MM.1S (cell line): ENCODE data around the gene GYG2.
"Not testable (repeated sequence)": the region's sequence is repeated elsewhere in the genome, so short reads cannot be mapped to it uniquely, and the experiment has no call there.

Experiments
- DNase-seq: peaks from one replicate; pipeline ENCODE4 v3.0.0-alpha.2; 2015
- H2AFZ ChIP-seq: fragments of 300-600 bp; sonication (generic); 2 replicates; pipeline ENCODE4 v1.6.0; 2016; ENCODE audit warnings: antibody characterized with exemption, low read length
- H3F3A ChIP-seq: fragments of 300-600 bp; sonication (generic); 2 replicates; pipeline ENCODE4 v1.6.1; 2016; ENCODE audit warnings: mild to moderate bottlenecking, antibody characterized with exemption, low read length, moderate library complexity, mixed read lengths; ENCODE audit not compliant: insufficient read depth
- H3K27ac ChIP-seq: fragments of 300-600 bp; sonication (generic); 2 replicates; pipeline ENCODE4 v1.5.1; 2016; ENCODE audit warnings: mild to moderate bottlenecking, low read length
- H3K27me3 ChIP-seq: fragments of 300-600 bp; sonication (generic); replicated peaks from 2 replicates; pipeline ENCODE4 v1.6.0; 2016; ENCODE audit warnings: low read length; ENCODE audit not compliant: insufficient read depth
- H3K36me3 ChIP-seq: fragments of 300-600 bp; sonication (generic); replicated peaks from 2 replicates; pipeline ENCODE4 v1.6.1; 2016; ENCODE audit warnings: mild to moderate bottlenecking, low read length, mixed read lengths; ENCODE audit not compliant: insufficient read depth
- H3K4me1 ChIP-seq: fragments of 300-600 bp; sonication (generic); 2 replicates; pipeline ENCODE4 v1.6.1; 2016; ENCODE audit warnings: low read length, mixed read lengths
- H3K4me2 ChIP-seq: fragments of 300-600 bp; sonication (generic); 2 replicates; pipeline ENCODE4 v1.6.0; 2016; ENCODE audit warnings: low read depth, low read length
- H3K4me3 ChIP-seq: fragments of 300-600 bp; sonication (generic); 2 replicates; pipeline ENCODE4 v1.5.1; 2016; ENCODE audit warnings: low read length, mixed read lengths
- H3K79me2 ChIP-seq: fragments of 300-600 bp; sonication (generic); 2 replicates; pipeline ENCODE4 v1.6.1; 2016; ENCODE audit warnings: mixed run types, low read length, mixed read lengths
- H3K9ac ChIP-seq: fragments of 300-600 bp; sonication (generic); 2 replicates; pipeline ENCODE4 v1.6.1; 2016; ENCODE audit warnings: low read length, mixed read lengths
- H3K9me2 ChIP-seq: fragments of 300-600 bp; sonication (generic); replicated peaks from 2 replicates; pipeline ENCODE4 v1.6.1; 2016; ENCODE audit warnings: mild to moderate bottlenecking, low read length, mixed read lengths; ENCODE audit not compliant: insufficient read depth
- H3K9me3 ChIP-seq: fragments of 300-600 bp; sonication (generic); replicated peaks from 2 replicates; pipeline ENCODE4 v1.6.1; 2016; ENCODE audit warnings: mild to moderate bottlenecking, low read length, mixed read lengths; ENCODE audit not compliant: insufficient read depth
- H4K20me1 ChIP-seq: fragments of 300-600 bp; sonication (generic); 2 replicates; pipeline ENCODE4 v1.6.1; 2016; ENCODE audit warnings: mild to moderate bottlenecking, low read length, moderate library complexity, mixed read lengths; ENCODE audit not compliant: insufficient read depth
- EZH2 ChIP-seq: fragments of 300-600 bp; sonication (generic); optimal IDR thresholded peaks from 2 replicates; pipeline ENCODE3; 2017; ENCODE audit warnings: low read depth, mild to moderate bottlenecking, antibody characterized with exemption, low read length, mixed read lengths
- EZH2phosphoT487 ChIP-seq: fragments of 300-600 bp; sonication (generic); IDR thresholded peaks from 2 replicates; pipeline ENCODE4 v1.6.1; 2018; ENCODE audit warnings: antibody characterized with exemption, low read length
- TF ChIP-seq, protein P1 (sequence below): fragments of 300-600 bp; sonication (generic); IDR thresholded peaks from 2 replicates; pipeline ENCODE4 v1.5.1; 2016; ENCODE audit warnings: antibody characterized with exemption, low read length, mixed read lengths

Gene GYG2

DNA sequence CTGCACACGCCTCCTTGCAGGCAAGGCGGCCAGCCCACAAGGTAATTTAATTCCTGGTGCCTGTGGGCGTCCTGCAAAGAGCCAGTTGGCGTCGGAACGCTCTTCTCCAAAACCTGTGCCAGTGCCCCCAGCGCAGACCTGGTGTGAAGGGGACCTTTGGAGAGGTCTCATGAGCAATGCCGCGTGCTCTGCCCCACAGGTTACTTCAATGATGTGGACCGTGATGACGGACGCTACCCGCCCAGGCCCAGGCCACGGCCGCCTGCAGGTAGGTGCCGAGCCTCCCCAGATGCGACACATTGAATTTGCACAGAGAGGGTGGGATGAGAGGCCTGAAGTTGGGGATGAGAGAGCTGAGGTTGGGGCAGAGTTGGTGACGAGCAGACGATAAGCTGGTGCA lies 34.4 kb upstream of the GYG2 start:
- no peak overlapping the region for H3K4me2 ChIP-seq
- no peak overlapping the region for H3K4me3 ChIP-seq
- no peaks in the 10 kb centered on the region for H3K36me3 ChIP-seq
- H2AFZ ChIP-seq = no peak overlapping the region
- no peak for DNase-seq
- H3K9ac ChIP-seq = no peak overlapping the region
- H3F3A ChIP-seq = no peaks in the 10 kb centered on the region
- H3K4me1 ChIP-seq = no peaks in the 10 kb centered on the region
- no peaks in the 10 kb centered on the region for H3K79me2 ChIP-seq
- TF ChIP-seq EZH2phosphoT487 = no peak
- H3K9me2 ChIP-seq = no peaks in the 10 kb centered on the region
- H3K9me3 ChIP-seq = no peaks in the 10 kb centered on the region
- no peaks in the 10 kb centered on the region for H4K20me1 ChIP-seq
- H3K27me3 ChIP-seq = no peaks in the 10 kb centered on the region
- no peak overlapping the region for H3K27ac ChIP-seq

- not testable (repeated sequence) for H3K27me3 ChIP-seq, H3K9me3 ChIP-seq, H3K9me2 ChIP-seq, H3K4me3 ChIP-seq, H3K9ac ChIP-seq, H3K79me2 ChIP-seq, H3F3A ChIP-seq, H3K4me2 ChIP-seq, H3K27ac ChIP-seq, DNase-seq, H4K20me1 ChIP-seq, H3K4me1 ChIP-seq, H3K36me3 ChIP-seq, H2AFZ ChIP-seq
Measured at GRCh38 chrX:2796808-2797207, 31.9 kb upstream of the GYG2 start.

- H3K27me3 ChIP-seq = no peaks in the 10 kb centered on the region
- H3K4me1 ChIP-seq = no peaks in the 10 kb centered on the region
- no peak overlapping the region for H3K4me2 ChIP-seq
- no peak overlapping the region for H2AFZ ChIP-seq
- no peak for TF ChIP-seq EZH2phosphoT487
- TF ChIP-seq EZH2 = no peak
- TF ChIP-seq, protein P1, sequence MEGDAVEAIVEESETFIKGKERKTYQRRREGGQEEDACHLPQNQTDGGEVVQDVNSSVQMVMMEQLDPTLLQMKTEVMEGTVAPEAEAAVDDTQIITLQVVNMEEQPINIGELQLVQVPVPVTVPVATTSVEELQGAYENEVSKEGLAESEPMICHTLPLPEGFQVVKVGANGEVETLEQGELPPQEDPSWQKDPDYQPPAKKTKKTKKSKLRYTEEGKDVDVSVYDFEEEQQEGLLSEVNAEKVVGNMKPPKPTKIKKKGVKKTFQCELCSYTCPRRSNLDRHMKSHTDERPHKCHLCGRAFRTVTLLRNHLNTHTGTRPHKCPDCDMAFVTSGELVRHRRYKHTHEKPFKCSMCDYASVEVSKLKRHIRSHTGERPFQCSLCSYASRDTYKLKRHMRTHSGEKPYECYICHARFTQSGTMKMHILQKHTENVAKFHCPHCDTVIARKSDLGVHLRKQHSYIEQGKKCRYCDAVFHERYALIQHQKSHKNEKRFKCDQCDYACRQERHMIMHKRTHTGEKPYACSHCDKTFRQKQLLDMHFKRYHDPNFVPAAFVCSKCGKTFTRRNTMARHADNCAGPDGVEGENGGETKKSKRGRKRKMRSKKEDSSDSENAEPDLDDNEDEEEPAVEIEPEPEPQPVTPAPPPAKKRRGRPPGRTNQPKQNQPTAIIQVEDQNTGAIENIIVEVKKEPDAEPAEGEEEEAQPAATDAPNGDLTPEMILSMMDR = no peak
- no peaks in the 10 kb centered on the region for H3F3A ChIP-seq
- no peaks in the 10 kb centered on the region for H3K79me2 ChIP-seq
- no peak for DNase-seq
- no peaks in the 10 kb centered on the region for H3K9me3 ChIP-seq
- H3K9me2 ChIP-seq = no peaks in the 10 kb centered on the region
- H4K20me1 ChIP-seq = no peaks in the 10 kb centered on the region
- no peak overlapping the region for H3K27ac ChIP-seq
- no peaks in the 10 kb centered on the region for H3K36me3 ChIP-seq
- H3K9ac ChIP-seq = no peak overlapping the region
- no peak overlapping the region for H3K4me3 ChIP-seq
Measured at GRCh38 chrX:2799369-2799768, 29.4 kb upstream of the GYG2 start.

DNA sequence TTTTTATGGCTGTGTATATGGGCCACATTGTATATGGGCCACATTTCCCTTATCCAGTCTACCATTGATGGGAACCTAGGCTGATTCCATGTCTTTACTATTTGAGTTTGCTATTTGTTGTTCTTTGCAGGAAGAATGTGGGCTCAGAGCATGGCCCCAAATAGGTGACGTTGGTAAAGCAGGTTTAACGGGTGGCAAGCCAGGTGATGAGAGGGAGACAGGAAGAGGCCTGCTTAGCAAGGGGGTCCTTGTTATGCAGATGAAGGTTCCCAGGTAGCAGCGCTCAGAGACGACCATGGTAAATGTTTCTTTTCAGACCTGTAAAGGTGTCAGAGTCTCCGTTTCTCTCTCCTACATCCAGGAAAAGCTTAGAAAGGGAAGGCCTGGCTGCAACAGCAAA lies 28.8 kb upstream of the GYG2 start:
- H4K20me1 ChIP-seq, H3K9me3 ChIP-seq, H3K4me1 ChIP-seq, H3K27me3 ChIP-seq, H2AFZ ChIP-seq, H3F3A ChIP-seq, H3K27ac ChIP-seq, H3K4me3 ChIP-seq, H3K79me2 ChIP-seq, H3K36me3 ChIP-seq, H3K4me2 ChIP-seq, H3K9me2 ChIP-seq, DNase-seq, H3K9ac ChIP-seq: not testable (repeated sequence)

GRCh38 chrX:2801223-2801622 lies 27.5 kb upstream of the GYG2 start:
- no peak overlapping the region for H3K4me2 ChIP-seq
- H3K27me3 ChIP-seq = no peaks in the 10 kb centered on the region
- H3K36me3 ChIP-seq = no peaks in the 10 kb centered on the region
- no peak overlapping the region for H3K4me3 ChIP-seq
- H3K9me3 ChIP-seq = no peaks in the 10 kb centered on the region
- no peak overlapping the region for H3K9ac ChIP-seq
- H3K79me2 ChIP-seq = no peaks in the 10 kb centered on the region
- no peaks in the 10 kb centered on the region for H3F3A ChIP-seq
- no peaks in the 10 kb centered on the region for H4K20me1 ChIP-seq
- TF ChIP-seq EZH2 (no peak), EZH2phosphoT487 (no peak)
- TF ChIP-seq, protein P1 = no peak
- H3K4me1 ChIP-seq = no peaks in the 10 kb centered on the region
- DNase-seq = no peak
- no peak overlapping the region for H2AFZ ChIP-seq
- no peaks in the 10 kb centered on the region for H3K9me2 ChIP-seq
- H3K27ac ChIP-seq = no peak overlapping the region

GRCh38 chrX:2802376-2803090 lies 26.2 kb upstream of the GYG2 start:
- H2AFZ ChIP-seq, DNase-seq, H3K27me3 ChIP-seq, H3F3A ChIP-seq, H3K36me3 ChIP-seq, H3K9me3 ChIP-seq, H3K4me1 ChIP-seq, H3K79me2 ChIP-seq, H4K20me1 ChIP-seq, H3K27ac ChIP-seq, H3K9me2 ChIP-seq, H3K4me3 ChIP-seq, H3K4me2 ChIP-seq, H3K9ac ChIP-seq: not testable (repeated sequence)
